Kidney capillary endothelial cell (primary cell): ENCODE results near the gene ARFRP1.

ENCODE experiments used
- DNase-seq: peaks from one replicate; pipeline ENCODE4 v3.0.0-alpha.2; 2018; ENCODE audit warnings: low spot score

Gene ARFRP1

GRCh38 chr20:63701329-63702035 lies 6.3 kb downstream of the ARFRP1 start:
- no peak for DNase-seq

GRCh38 chr20:63701051-63701328 lies 6.8 kb downstream of the ARFRP1 start:
- DNase-seq: no peak

GRCh38 chr20:63700199-63701050 lies 7.4 kb downstream of the ARFRP1 start:
- DNase-seq: no peak

- DNase-seq: no peak
These were observed 8.1 kb downstream of the ARFRP1 start for GRCh38 chr20:63699466-63700198.

GRCh38 chr20:63698739-63699465 lies 8.9 kb downstream of the ARFRP1 start:
- DNase-seq: peak; percentile 68

GRCh38 chr20:63697868-63698545 lies 9.8 kb downstream of the ARFRP1 start:
- no peak for DNase-seq

- no peak for DNase-seq
These were observed 10.4 kb downstream of the ARFRP1 start for GRCh38 chr20:63697357-63697867.

- no peak for DNase-seq
These were observed 11.0 kb downstream of the ARFRP1 start, which contains the start of gene TNFRSF6B for GRCh38 chr20:63696628-63697356. Gene TNFRSF6B, plus strand, starts transcription at chr20:63696652. Its CDS starts 116 bp downstream, at chr20:63696768.

GRCh38 chr20:63696306-63696627 lies 11.5 kb downstream of the ARFRP1 start:
- no peak for DNase-seq

- no peak for DNase-seq
These were observed 12.1 kb downstream of the ARFRP1 start for GRCh38 chr20:63695424-63696305.

GRCh38 chr20:63694584-63695423 lies 13.0 kb downstream of the ARFRP1 start:
- DNase-seq: no peak

GRCh38 chr20:63693733-63694583 lies 13.8 kb downstream of the ARFRP1 start:
- DNase-seq: no peak

GRCh38 chr20:63693083-63693732 lies 14.6 kb downstream of the ARFRP1 start:
- DNase-seq: no peak

GRCh38 chr20:63692436-63693082 lies 15.2 kb downstream of the ARFRP1 start:
- DNase-seq: no peak

GRCh38 chr20:63691711-63692435 lies 15.9 kb downstream of the ARFRP1 start:
- DNase-seq: no peak
